ENCODE data around the gene TCN2.
"Not testable (repeated sequence)": the region's sequence is repeated elsewhere in the genome, so short reads cannot be mapped to it uniquely, and the experiment has no call there.

The TCN2 gene

DNA sequence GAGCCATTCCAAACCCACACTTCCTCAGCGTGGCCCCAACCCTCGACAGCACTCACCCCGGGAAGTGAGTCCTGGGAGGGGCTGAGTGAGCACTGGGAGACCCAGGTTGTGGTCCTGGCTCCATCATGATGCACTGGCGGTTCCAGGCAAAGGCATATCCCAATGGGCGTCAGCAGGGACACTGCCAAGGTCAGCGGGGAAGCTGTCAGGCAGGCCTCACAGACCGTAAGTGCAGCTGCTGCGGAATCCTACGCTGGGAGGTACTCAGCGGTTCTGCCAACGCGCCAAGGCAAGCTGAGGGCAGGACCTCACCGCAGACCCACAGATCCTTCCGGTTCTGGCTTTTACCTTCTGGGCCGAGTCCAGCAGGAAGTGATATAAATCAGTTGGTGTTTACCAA lies 31.1 kb upstream of the TCN2 start:
- no peak for DNase-seq (ENCODE audit: low read depth in 2 of 2, low spot score in 1 of 2)

DNA sequence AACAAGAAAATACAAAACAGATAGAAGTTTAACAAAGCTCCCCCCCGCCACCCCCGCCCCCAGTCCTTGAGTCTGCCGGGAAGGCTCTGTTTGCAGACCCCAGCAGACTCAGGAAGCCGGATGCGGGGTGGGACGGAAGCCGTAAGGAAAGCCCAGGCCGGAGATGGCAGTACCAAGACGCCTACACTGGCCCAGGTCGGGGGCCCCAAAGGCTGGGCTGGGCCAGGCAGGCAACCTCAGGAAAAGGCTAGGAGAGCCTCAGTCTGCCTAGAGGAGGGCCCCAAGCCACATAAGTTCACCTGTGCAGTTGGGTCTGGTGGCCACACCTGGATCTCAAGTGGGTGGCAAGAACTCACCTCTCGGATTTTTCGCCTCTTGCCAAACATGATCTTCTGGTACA lies 28.5 kb upstream of the TCN2 start:
- DNase-seq (ENCODE audit: low read depth in 2 of 2, low spot score in 1 of 2), result no peak

DNA sequence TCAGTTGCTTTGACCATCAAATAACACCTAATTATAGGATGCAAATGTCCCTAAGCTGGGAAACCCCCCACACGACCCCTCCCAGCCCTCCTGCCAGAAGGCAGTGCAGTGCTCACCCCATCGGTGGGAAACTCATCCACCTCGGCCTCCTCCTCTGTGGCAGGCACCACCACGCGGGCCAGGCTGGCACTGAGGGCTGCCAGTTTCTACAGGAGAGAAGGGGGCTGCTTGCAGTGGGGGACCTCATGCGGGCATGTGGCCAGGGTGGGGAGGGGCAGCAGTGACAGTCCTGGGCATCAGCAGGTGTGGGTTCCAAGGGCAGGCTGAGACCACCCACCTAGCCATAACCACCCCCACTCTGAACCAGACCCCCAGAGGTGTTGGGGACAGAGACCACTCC lies 26.1 kb upstream of the TCN2 start:
- no peak for DNase-seq (ENCODE audit: low read depth in 2 of 2, low spot score in 1 of 2)

DNA sequence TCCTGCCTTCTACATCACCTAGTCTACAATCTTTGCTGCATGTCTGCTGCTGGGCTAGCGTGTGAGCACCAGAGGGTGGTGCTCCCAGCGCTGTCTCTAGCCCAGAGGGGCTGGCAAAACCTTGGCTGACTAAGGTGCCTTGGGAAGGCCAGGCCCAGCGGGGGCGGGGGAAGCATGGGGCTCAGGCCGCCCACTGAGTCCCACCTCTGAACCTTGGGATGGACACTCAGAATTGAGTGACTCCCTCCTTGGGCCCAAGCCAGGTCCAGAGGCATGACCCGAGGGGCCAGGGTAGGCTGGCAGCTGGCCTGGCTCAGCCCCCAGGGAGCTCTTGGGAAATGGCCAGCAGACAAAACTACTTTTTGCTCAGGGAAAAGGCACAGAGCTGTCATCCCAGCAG lies 24.9 kb upstream of the TCN2 start:
- DNase-seq (ENCODE audit: low read depth in 2 of 2, low spot score in 1 of 2), result no peak

DNA sequence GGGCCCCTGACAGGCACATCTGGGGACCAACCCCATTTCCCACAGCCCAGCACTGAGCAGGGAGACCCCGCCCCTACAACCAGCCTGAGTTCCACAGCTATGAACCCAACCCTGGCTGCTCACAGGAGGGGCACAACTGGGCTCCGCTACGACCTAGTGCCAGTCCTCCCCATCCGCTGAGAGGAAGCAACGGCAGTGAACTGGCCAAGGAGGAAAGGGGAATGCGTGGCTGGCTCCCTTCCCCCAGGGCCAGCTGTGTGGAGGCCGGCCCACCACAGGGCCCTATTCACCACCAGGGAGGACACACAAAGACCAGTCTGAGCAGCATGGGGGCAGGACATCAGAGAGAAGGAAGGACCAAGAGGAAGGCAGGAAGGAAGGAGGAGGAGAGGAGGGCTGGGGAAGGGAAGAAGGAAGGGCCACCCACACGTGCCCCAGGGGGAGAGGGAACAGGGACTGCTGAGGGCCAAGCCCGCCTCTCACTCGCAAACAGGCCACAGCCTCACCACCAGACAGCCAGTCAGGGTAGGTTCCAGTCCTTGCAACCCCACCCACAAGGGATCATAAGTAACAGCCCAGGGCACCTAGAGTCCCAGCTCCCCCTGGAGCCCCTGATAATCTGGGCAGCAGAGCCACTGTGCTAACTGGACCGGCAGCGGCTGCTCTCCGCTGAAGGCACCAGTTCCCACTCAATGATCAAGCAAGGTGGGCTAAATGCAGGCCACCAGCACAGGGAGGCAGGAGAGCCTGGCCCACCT lies 24.0 kb upstream of the TCN2 start:
- no peak for DNase-seq (ENCODE audit: low read depth in 2 of 2, low spot score in 1 of 2)

DNA sequence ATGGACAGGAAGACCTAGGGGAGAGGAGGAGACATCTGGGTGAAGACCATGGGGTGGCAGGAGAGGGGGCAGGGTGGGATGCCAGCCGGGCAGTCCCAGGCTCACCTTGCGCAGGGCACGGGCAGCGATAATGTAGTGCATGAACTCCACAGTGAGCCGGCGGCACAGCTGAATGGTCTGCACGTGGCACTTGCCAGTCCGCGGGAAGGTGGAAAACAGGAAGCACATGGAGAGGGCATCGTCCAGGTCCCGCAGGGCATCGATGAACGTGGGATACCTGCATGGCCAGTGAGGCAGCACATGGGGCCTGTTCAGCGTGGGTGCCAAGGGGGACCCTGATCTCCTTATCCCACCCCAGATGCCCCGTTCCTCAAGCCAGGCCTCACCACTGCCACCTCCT lies 22.5 kb upstream of the TCN2 start:
- DNase-seq (ENCODE audit: low read depth in 2 of 2, low spot score in 1 of 2), result no peak

DNA sequence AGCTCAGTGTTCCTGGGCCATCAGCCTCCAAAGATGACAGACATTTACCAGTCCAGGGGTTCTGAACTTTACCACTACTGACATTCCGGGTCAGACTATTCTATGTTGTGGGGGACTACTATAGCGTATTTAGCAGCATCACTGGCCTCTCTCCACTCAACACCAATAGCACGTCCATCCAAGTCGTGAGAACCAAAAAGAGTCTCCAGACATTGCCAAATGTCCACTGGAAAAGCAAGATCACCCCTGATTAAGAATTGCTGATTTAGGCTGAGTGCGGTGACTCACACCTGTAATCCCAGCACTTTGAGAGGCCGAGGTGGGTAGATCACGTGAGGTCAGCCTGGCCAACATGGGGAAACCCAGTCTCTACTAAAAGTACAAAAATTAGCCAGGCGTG lies 20.6 kb upstream of the TCN2 start:
- no peak for DNase-seq (ENCODE audit: low read depth in 2 of 2, low spot score in 1 of 2)

DNA sequence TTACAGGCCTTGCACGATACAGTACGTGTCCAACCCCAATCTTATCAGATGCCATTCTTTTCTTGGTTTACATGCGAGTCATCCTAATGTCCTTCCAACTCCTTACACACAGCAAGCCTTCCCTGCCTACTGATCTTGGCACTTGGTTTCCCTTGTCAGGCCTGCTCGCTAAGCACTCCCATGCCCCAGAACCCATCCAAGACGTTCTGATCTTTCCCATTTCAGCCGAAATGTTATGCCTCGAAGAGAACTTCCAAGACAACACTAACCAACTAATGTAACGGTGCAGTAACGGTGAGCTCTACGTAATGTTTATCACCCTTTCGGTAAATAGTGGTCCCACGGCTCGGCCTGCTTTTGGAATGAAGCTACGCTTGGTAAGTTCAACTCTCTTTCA lies 15.8 kb upstream of the TCN2 start:
- no peak for DNase-seq (ENCODE audit: low read depth in 2 of 2, low spot score in 1 of 2)

DNA sequence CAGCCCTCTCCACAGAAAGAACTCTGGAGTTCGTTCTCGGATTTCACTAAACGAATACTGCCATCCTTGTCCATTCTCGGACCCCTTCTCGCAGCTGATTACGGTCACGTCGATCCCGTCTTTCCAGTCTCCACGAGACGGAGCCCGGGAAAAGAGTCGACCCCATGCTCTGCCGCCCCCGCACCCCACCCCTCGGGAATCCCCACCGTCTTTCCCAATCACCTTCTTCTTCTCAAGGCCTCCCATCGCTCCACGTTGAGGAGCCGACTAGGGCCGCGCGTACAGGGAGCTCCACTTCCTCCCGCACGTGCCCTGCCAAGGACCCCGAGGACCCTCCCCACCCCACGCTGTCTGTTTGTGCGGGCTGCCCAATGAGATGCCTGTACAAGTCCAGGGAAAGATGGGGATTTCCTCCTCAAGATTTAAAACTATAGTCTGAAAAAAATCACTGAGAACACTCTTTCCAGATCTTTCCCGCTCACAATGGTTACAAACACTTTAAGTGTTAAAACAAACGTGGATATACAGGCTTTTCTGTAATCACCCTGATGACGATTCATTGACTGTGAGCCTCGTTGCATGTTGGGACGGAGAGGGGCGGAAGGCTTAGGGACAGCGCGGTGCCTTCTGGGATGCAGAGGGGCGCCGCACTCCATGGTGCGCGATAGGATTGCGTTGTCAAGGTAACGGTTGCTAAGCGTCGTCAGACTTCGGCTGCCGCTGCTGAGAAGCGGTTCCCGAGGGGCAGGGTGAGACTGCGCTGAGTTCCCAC lies 15.2 kb upstream of the TCN2 start, which contains the start of gene PES1:
PES1 (minus strand) TSS at position 323 of the 772 bp plus-strand sequence; CDS start at position 246, 77 bp downstream.
- peak; percentile 84 to 88 for DNase-seq (ENCODE audit: low read depth in 2 of 2, low spot score in 1 of 2)

DNA sequence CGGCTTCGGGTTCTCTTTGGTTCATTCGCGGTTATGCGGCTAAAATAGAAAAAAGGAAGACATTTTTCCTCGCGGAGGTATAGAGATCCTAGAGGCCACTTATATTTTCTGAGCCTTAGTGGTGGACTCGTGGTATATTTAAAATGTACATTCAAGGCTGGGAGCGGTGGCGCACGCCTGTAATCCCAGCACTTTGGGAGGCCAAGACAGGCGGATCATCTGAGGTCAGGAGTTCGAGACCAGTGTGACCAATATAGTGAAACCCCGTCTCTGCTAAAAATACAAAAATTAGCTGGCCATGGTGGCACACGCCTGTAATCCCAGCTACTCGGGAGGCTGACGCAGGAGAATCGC lies 14.6 kb upstream of the TCN2 start:
- not testable (repeated sequence) for DNase-seq (ENCODE audit: low read depth in 2 of 2, low spot score in 1 of 2)

DNA sequence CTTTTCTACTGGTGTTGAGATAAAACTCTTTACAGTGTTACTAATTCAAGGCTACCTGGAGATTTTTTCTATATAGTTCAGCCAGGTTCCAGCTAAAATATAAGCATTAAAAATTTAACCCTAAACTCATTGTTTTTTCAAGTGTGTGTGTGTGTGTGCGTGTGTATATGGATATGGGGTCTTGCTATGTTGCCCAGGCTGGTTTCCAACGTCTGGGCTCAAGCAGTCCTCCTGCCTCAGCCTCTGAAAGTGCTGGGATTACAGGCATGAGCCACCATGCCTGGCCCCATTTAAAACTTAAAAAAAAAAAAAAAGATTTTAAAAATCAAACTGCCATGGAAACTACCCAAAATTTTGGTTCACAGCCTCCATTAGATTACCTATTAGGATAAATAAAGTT lies 10.8 kb upstream of the TCN2 start:
- DNase-seq (ENCODE audit: low read depth in 2 of 2, low spot score in 1 of 2), result no peak

DNA sequence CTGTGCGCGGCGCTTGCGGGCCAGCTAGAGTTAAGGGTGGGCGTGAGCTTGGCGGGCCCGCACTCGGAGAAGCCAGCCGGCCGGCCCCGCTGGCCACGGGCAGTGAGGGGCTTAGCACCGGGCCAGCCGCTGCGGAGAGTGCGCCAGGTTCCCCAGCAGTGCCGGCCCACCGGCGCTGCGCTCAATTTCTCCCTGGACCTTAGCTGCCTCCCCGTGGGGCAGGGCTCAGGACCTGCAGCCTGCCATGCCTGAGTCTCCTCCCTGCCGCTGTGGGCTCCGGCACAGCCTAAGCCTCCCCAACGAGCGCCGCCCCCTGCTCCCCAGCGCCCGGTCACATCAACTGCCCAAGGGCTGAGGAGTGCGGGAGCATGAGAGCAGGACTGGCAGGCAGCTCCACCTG lies 10.1 kb upstream of the TCN2 start:
- no peak for DNase-seq (ENCODE audit: low read depth in 2 of 2, low spot score in 1 of 2)

DNA sequence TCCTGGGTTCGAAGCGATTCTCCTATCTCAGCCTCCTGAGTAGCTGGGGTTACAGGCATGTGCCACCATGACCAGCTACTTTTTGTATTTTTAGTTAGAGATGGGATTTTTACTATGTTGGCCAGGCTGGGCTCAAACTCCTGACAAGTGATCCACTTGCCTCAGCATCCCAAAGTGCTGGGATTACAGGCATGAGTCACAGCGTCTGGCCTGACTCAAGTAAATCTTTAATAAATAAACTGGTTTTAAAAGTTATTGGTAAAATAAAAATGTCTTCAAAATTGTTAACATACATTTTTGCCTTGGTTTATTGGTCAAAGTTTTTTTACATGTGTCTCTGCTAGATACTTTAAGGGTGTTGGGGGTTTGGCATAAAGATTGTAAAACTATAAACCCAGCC lies 8.0 kb upstream of the TCN2 start:
- DNase-seq (ENCODE audit: low read depth in 2 of 2, low spot score in 1 of 2), result no peak

DNA sequence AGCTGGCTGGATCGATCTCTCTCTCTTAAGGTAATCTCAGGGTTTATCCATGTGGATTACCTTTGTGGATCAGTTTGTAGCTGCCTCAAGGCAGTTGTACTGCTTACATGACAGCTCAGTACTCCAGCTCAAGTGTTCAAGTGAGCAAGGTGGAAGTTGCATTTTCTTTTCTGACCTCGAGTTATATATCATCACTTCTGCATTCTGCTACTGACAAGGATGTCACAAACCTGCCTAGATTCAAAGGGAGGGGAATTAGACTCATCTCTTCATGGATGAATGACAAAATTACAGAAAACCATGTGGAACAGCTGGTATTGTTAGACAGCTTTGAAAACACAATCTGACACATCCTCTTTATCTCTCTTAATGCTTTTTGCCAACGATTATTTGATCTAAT lies 6.1 kb upstream of the TCN2 start:
- DNase-seq (ENCODE audit: low read depth in 2 of 2, low spot score in 1 of 2), result no peak

DNA sequence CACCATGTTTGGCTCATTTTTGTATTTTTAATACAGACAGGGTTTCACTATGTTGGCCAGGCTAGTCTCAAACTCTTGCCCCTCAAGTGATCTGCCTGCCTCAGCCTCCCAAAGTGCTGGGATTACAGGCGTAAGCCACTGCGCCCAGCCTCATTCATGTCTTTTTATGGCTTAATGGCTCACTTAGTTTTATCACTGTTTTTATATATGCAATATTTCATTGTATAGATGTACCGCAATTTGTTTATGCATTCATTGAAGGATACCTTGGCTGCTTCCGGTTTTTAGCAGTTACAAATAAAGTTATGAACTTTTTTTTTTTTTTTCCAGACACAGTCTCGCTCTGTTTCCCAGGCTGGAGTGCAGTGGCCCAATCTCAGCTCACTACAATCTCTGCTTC lies 5.5 kb upstream of the TCN2 start:
- DNase-seq (ENCODE audit: low read depth in 2 of 2, low spot score in 1 of 2), result no peak

DNA sequence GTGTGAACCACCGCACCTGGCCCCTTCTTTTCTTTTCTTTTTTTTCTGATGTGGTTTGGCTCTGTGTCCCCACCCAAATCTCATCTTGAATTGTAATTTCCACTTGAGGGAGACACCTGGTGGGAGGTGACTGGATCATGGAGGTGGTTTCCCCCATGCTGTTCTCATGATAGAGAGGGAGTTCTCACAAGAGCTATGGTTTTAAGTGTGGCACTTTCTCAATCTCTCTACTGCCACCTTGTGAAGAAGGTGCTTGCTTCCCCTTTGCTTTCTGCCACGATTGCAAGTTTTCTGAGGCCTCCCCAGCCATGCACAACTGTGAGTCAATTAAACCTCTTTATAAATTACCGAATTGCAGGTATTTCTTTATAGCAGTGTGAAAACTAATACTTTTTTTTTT lies 4.9 kb upstream of the TCN2 start:
- DNase-seq (ENCODE audit: low read depth in 2 of 2, low spot score in 1 of 2), result no peak

DNA sequence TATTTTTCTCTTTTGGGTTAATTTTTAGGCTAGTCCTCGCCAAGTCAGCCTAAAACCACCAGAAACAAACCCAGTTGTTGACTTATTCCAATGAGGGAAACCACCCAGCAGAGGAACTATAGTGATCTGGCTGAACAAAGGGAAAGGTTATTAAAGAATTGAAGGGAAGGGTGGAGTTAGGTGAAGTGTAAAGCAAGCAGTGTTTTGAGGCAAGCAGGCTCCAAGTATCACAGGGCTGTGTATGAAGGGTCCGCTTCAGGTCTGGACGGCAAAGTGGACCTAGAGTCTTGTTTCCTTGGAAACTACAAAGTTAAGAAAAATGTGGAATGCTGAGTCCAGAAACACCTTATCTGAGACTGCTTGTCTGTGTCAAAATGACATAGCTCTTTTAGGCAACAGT lies 3.2 kb upstream of the TCN2 start:
- no peak for DNase-seq (ENCODE audit: low read depth in 2 of 2, low spot score in 1 of 2)

DNA sequence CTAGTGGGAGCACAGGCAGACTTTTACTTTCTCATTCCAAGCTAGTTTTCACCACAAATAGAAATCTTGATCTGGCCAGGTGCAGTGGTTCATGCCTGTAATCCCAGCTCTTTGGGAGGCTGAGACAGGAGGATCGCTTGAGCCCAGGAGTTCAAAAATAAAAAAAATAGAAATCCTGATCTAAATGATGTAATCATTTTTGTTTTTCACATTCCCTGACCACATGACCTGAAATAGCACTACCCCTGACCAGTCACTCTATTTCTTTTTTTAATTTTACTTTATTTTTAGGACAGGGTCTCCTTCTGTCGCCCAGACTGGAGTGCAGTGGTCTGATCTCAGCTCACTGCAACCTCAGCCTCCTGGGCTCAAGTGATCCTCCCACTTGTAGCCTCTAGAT lies 2.3 kb upstream of the TCN2 start:
- DNase-seq (ENCODE audit: low read depth in 2 of 2, low spot score in 1 of 2), result no peak

DNA sequence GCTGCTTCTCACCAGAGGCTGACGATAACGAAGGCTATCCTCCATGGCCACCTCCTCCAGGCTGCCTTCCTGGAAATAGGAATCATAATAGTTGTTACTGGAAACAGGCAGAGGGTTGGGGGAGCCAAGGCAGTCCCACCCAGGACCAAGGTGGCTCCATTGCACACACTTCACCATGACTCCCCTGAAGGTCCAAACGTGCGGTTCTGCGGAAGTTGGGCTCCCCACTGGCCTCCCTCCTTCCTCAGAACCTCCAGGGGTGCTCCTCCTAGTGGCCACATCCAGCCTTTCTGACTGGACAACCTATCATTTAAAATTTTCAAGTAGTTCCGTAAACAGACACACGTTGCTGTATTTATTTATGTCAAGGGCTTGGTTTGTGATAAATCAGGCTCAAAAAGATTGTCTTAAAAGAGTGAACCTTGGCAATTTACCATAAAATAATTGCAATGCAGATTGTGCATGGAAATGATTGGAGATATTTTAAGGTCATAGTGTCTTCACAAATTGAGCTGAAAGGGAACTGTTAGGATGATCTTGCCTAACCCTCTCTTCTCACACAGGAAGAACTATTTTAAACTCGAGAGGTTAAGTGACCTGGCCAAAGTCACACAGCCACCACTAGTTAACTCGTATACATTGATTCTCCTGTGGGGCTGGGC lies 1.4 kb upstream of the TCN2 start:
- no peak for DNase-seq (ENCODE audit: low read depth in 2 of 2, low spot score in 1 of 2)

DNA sequence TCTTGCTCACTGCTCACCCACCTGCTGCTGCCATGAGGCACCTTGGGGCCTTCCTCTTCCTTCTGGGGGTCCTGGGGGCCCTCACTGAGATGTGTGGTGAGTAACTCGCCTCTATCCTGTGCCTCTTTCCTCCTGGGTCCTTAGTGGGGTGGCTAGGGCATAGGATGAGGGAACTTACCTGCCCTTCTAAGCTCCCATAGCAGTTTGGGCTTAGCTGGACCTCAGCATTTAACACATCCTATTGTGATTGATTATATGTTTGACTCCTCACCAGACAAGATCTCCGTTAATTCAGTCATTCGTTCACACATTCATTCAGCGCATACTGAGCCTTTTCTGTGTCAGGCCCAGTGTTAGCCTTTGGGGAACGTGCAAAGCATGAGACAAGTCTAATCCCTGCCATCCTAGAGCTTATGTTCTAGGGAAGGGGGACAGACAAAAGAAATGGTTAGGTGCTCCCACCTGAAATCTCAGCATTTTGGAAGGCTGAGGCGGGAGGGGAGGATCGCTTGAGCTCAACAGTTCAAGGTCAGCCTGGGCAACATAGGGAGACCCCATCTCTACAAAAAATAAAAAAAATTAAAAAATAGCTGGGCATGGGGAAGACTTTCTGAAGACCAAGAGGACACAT lies 441 bp downstream of the TCN2 start:
- no peak for DNase-seq (ENCODE audit: low read depth in 2 of 2, low spot score in 1 of 2)

DNA sequence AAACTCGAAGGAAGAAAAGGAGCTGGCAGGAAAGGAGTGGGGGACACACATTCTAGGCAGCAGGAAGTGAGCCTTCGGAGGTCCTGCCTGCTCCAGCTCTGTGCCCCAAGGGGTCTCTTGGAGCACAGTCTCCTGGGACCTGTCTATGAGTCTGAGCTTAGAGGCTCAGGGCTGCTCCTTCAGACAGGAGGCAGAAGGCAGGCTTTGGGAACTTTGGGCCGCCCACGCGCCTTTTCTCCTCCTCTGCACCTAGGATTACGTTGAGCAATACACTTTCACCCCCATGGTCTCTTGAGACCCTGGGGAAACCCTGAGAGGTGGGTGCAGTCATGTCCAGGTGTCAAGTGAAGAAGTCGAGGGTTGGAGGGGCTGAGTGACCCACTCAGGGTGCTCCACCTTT lies 965 bp downstream of the TCN2 start:
- DNase-seq (ENCODE audit: low read depth in 2 of 2, low spot score in 1 of 2), result no peak
